GM21717 (cell line): ENCODE data around the gene SEMA5A.

ENCODE experiments used
- ATAC-seq: cut with Tn5 transposase; IDR thresholded peaks from one replicate; pipeline ENCODE4 v1.9.1; 2021; ENCODE audit warnings: mild to moderate bottlenecking, moderate library complexity; ENCODE audit not compliant: unreplicated experiment

SEMA5A gene

GRCh38 chr5:9151684-9152427, 394.0 kb downstream of the SEMA5A start:
- ATAC-seq, result no peak

GRCh38 chr5:9149988-9150387, 395.9 kb downstream of the SEMA5A start:
- ATAC-seq, result no peak

GRCh38 chr5:9148242-9148641, 397.6 kb downstream of the SEMA5A start:
- no peak for ATAC-seq

- no peak for ATAC-seq
Observed at GRCh38 chr5:9140711-9141110, 405.2 kb downstream of the SEMA5A start.

- no peak for ATAC-seq
Observed at GRCh38 chr5:9140202-9140601, 405.7 kb downstream of the SEMA5A start.

- ATAC-seq, result no peak
Observed at GRCh38 chr5:9139344-9139743, 406.5 kb downstream of the SEMA5A start.

GRCh38 chr5:9128136-9128535, 417.7 kb downstream of the SEMA5A start:
- no peak for ATAC-seq

GRCh38 chr5:9126490-9126889, 419.4 kb downstream of the SEMA5A start:
- peak; percentile 18 for ATAC-seq

GRCh38 chr5:9125852-9126251, 420.0 kb downstream of the SEMA5A start:
- ATAC-seq, result peak; percentile 82

- no peak for ATAC-seq
Observed at GRCh38 chr5:9124838-9125237, 421.0 kb downstream of the SEMA5A start.

GRCh38 chr5:9124071-9124470, 421.8 kb downstream of the SEMA5A start:
- no peak for ATAC-seq

GRCh38 chr5:9122528-9122927, 423.3 kb downstream of the SEMA5A start:
- no peak for ATAC-seq

GRCh38 chr5:9121597-9121996, 424.3 kb downstream of the SEMA5A start:
- ATAC-seq, result no peak

- no peak for ATAC-seq
Observed at GRCh38 chr5:9118852-9119251, 427.0 kb downstream of the SEMA5A start.

- no peak for ATAC-seq
Observed at GRCh38 chr5:9115093-9115492, 430.8 kb downstream of the SEMA5A start.

GRCh38 chr5:9112520-9113291, 433.2 kb downstream of the SEMA5A start:
- ATAC-seq, result no peak

GRCh38 chr5:9108162-9108561, 437.7 kb downstream of the SEMA5A start:
- no peak for ATAC-seq

GRCh38 chr5:9105851-9106250, 440.0 kb downstream of the SEMA5A start:
- ATAC-seq, result no peak

- no peak for ATAC-seq
Observed at GRCh38 chr5:9104571-9105339, 441.1 kb downstream of the SEMA5A start.

GRCh38 chr5:9103290-9103689, 442.6 kb downstream of the SEMA5A start:
- no peak for ATAC-seq

GRCh38 chr5:9099689-9100088, 446.2 kb downstream of the SEMA5A start:
- no peak for ATAC-seq

GRCh38 chr5:9098990-9099389, 446.9 kb downstream of the SEMA5A start:
- no peak for ATAC-seq
